ENCODE data around the gene SEC14L6. TPM values are rescaled to one million over a fixed set of nuclear protein-coding genes. Genes with fewer than 3 reads are reported as not detected.

SEC14L6 gene
- total RNA-seq, 1 experiment from 2014 or later: not detected

DNA sequence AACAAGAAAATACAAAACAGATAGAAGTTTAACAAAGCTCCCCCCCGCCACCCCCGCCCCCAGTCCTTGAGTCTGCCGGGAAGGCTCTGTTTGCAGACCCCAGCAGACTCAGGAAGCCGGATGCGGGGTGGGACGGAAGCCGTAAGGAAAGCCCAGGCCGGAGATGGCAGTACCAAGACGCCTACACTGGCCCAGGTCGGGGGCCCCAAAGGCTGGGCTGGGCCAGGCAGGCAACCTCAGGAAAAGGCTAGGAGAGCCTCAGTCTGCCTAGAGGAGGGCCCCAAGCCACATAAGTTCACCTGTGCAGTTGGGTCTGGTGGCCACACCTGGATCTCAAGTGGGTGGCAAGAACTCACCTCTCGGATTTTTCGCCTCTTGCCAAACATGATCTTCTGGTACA, 31.9 kb upstream of the SEC14L6 start:
- 0 out of 2 replicates have a peak, but pooled peaks cover 2% of the 10 kb centered on the region for H3K36me3 ChIP-seq (ENCODE audit: control insufficient read depth, insufficient read depth, low read length)

DNA sequence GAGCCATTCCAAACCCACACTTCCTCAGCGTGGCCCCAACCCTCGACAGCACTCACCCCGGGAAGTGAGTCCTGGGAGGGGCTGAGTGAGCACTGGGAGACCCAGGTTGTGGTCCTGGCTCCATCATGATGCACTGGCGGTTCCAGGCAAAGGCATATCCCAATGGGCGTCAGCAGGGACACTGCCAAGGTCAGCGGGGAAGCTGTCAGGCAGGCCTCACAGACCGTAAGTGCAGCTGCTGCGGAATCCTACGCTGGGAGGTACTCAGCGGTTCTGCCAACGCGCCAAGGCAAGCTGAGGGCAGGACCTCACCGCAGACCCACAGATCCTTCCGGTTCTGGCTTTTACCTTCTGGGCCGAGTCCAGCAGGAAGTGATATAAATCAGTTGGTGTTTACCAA, 29.3 kb upstream of the SEC14L6 start:
- no peak overlapping the region for H3K27ac ChIP-seq (ENCODE audit: low read length)

More for the DNA sequence above, 31.9 kb upstream of the SEC14L6 start:
- DNase-seq (ENCODE audit: low read depth, low spot score): no peak
- no peak overlapping the region for H3K4me3 ChIP-seq (ENCODE audit: low read depth in 2 of 2, low read length in 2 of 2)
- TF ChIP-seq POLR2AphosphoS5 (IDR thresholded peaks at IDR 0.05; ENCODE audit: low read depth, low read length) (no peak), TCF7L2 (IDR thresholded peaks at IDR 0.05; ENCODE audit: low read depth, low read length) (no peak), SIN3A (IDR thresholded peaks at IDR 0.05; ENCODE audit: borderline replicate concordance, insufficient read depth, low read depth, low read length) (no peak)
- TF ChIP-seq, protein P1, sequence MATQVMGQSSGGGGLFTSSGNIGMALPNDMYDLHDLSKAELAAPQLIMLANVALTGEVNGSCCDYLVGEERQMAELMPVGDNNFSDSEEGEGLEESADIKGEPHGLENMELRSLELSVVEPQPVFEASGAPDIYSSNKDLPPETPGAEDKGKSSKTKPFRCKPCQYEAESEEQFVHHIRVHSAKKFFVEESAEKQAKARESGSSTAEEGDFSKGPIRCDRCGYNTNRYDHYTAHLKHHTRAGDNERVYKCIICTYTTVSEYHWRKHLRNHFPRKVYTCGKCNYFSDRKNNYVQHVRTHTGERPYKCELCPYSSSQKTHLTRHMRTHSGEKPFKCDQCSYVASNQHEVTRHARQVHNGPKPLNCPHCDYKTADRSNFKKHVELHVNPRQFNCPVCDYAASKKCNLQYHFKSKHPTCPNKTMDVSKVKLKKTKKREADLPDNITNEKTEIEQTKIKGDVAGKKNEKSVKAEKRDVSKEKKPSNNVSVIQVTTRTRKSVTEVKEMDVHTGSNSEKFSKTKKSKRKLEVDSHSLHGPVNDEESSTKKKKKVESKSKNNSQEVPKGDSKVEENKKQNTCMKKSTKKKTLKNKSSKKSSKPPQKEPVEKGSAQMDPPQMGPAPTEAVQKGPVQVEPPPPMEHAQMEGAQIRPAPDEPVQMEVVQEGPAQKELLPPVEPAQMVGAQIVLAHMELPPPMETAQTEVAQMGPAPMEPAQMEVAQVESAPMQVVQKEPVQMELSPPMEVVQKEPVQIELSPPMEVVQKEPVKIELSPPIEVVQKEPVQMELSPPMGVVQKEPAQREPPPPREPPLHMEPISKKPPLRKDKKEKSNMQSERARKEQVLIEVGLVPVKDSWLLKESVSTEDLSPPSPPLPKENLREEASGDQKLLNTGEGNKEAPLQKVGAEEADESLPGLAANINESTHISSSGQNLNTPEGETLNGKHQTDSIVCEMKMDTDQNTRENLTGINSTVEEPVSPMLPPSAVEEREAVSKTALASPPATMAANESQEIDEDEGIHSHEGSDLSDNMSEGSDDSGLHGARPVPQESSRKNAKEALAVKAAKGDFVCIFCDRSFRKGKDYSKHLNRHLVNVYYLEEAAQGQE (IDR thresholded peaks at IDR 0.05; ENCODE audit: insufficient read depth in 1 of 2, low read depth in 2 of 2, low read length in 1 of 2): no peak
- TF ChIP-seq, protein P2, sequence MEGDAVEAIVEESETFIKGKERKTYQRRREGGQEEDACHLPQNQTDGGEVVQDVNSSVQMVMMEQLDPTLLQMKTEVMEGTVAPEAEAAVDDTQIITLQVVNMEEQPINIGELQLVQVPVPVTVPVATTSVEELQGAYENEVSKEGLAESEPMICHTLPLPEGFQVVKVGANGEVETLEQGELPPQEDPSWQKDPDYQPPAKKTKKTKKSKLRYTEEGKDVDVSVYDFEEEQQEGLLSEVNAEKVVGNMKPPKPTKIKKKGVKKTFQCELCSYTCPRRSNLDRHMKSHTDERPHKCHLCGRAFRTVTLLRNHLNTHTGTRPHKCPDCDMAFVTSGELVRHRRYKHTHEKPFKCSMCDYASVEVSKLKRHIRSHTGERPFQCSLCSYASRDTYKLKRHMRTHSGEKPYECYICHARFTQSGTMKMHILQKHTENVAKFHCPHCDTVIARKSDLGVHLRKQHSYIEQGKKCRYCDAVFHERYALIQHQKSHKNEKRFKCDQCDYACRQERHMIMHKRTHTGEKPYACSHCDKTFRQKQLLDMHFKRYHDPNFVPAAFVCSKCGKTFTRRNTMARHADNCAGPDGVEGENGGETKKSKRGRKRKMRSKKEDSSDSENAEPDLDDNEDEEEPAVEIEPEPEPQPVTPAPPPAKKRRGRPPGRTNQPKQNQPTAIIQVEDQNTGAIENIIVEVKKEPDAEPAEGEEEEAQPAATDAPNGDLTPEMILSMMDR (IDR thresholded peaks at IDR 0.05): no peak
- ChIA-PET POLR2A (no interaction called here), CTCF (no interaction called here)
- no peak overlapping the region for H3K27ac ChIP-seq (ENCODE audit: low read length)
- no peak for ATAC-seq
- no peaks in the 10 kb centered on the region for H3K27me3 ChIP-seq (ENCODE audit: control insufficient read depth, insufficient read depth, low read length)
- peaks cover 6% of the 10 kb centered on the region for H3K4me1 ChIP-seq (ENCODE audit: control insufficient read depth, insufficient read depth, low read length)
- in situ Hi-C loops (cut with HindIII; ENCODE audit: low pct_unique_long_range_greater_than_20kb, low sequenced_read_pairs): no loop called here
- intact Hi-C loops (cut with micrococcal nuclease; ENCODE audit: unreplicated experiment): no loop called here
- H3K9me3 ChIP-seq (ENCODE audit: control insufficient read depth, insufficient read depth, low read depth, low read length): no peaks in the 10 kb centered on the region
- BruUV-seq (replicated peaks): no TSS peak

More for the DNA sequence above, 29.3 kb upstream of the SEC14L6 start:
- Histone ChIP-seq H3K27me3 (ENCODE audit: control insufficient read depth, insufficient read depth, low read length) (no peaks in the 10 kb centered on the region), H3K36me3 (ENCODE audit: control insufficient read depth, insufficient read depth, low read length) (0 out of 2 replicates have a peak, but pooled peaks cover 2% of the 10 kb centered on the region), H3K9me3 (ENCODE audit: control insufficient read depth, insufficient read depth, low read depth, low read length) (no peaks in the 10 kb centered on the region), H3K4me3 (ENCODE audit: low read depth in 2 of 2, low read length in 2 of 2) (no peak overlapping the region), H3K4me1 (ENCODE audit: control insufficient read depth, insufficient read depth, low read length) (peaks cover 11% of the 10 kb centered on the region)
- TF ChIP-seq TCF7L2 (IDR thresholded peaks at IDR 0.05; ENCODE audit: low read depth, low read length): no peak
- no peak for TF ChIP-seq POLR2AphosphoS5 (IDR thresholded peaks at IDR 0.05; ENCODE audit: low read depth, low read length)
- TF ChIP-seq, protein P2 (IDR thresholded peaks at IDR 0.05): no peak
- no peak for TF ChIP-seq SIN3A (IDR thresholded peaks at IDR 0.05; ENCODE audit: borderline replicate concordance, insufficient read depth, low read depth, low read length)
- TF ChIP-seq, protein P1 (IDR thresholded peaks at IDR 0.05; ENCODE audit: insufficient read depth in 1 of 2, low read depth in 2 of 2, low read length in 1 of 2): no peak
- ChIA-PET POLR2A (no interaction called here), CTCF (no interaction called here)
- in situ Hi-C loops (cut with HindIII; ENCODE audit: low pct_unique_long_range_greater_than_20kb, low sequenced_read_pairs): no loop called here
- ATAC-seq (no peak; the same call in 1 of the 2 replicates), DNase-seq (ENCODE audit: low read depth, low spot score) (no peak)
- BruUV-seq (replicated peaks): no TSS peak
- intact Hi-C loops (cut with micrococcal nuclease; ENCODE audit: unreplicated experiment): no loop called here

All from Panc1 (cell line).